Gastrocnemius medialis (tissue), 4 donors: ENCODE results near the gene PICK1. TPM values are rescaled to one million over a fixed set of nuclear protein-coding genes. Genes with fewer than 3 reads are reported as not detected.
A peak's percentile ranks its signal among the peaks of the same experiment; 100 is the strongest.

Experiments used
- ATAC-seq, 2 donors: fragments of 150-250 bp; one replicate each; pipeline ENCODE4 v1.9.1; 2016
- DNase-seq, 2 donors: peaks; one replicate each; pipeline ENCODE4 v3.0.0-alpha.2; 2019
- H3K27ac ChIP-seq, 4 donors: fragments of 200-600 bp; sonication (generic); 1 replicate in 1 of 4; 2 replicates in 3 of 4; pipeline ENCODE4 v1.5.1; 2016 to 2018; ENCODE audit warnings: mild to moderate bottlenecking in 2 of 4, moderate library complexity in 1 of 4
- H3K27me3 ChIP-seq, 3 donors: fragments of 200-600 bp; sonication (generic) in 2 of 3; 1 replicate in 1 of 3; 2 replicates in 2 of 3; pipeline versions ENCODE4 v1.5.1 to v1.6.0; 2016 to 2019; ENCODE audit warnings: mild to moderate bottlenecking in 1 of 3, moderate library complexity in 1 of 3
- H3K36me3 ChIP-seq, 2 donors: fragments of 200-600 bp; sonication (generic) in 1 of 2; one replicate each; pipeline ENCODE4 v1.5.1; 2017 to 2018
- H3K4me1 ChIP-seq, 2 donors: fragments of 200-600 bp; sonication (generic) in 1 of 2; one replicate each; pipeline ENCODE4 v1.5.1; 2016 to 2017; ENCODE audit warnings: mild to moderate bottlenecking in 2 of 2
- H3K4me3 ChIP-seq, 4 donors: fragments of 200-600 bp; sonication (generic) in 3 of 4; 1 replicate in 1 of 4; 2 replicates in 3 of 4; pipeline ENCODE4 v1.5.1; 2016 to 2019; ENCODE audit warnings: mild to moderate bottlenecking in 2 of 4
- H3K9me3 ChIP-seq, 3 donors: fragments of 200-600 bp; sonication (generic) in 2 of 3; 1 replicate in 1 of 3; 2 replicates in 2 of 3; pipeline ENCODE4 v1.5.1; 2016 to 2019
- CTCF ChIP-seq, 5 experiments: fragments of 450-650 bp in 3 of 5; fragments of 200-600 bp in 2 of 5; sonication (generic) in 2 of 5; IDR thresholded peaks in 4 of 5; conservative IDR thresholded peaks in 1 of 5; 1 replicate in 4 of 5; 2 replicates in 1 of 5; pipeline ENCODE4 v1.5.1; 2016 to 2019; ENCODE audit warnings: antibody characterized with exemption in 5 of 5, mild to moderate bottlenecking in 3 of 5, moderate library complexity in 3 of 5
- POLR2A ChIP-seq, 2 donors: fragments of 450-650 bp; IDR thresholded peaks; one replicate each; pipeline ENCODE4 v1.6.1; 2017; ENCODE audit warnings: antibody characterized with exemption in 2 of 2, mild to moderate bottlenecking in 2 of 2, moderate library complexity in 2 of 2
- in situ Hi-C, 4 donors: fragments of 200-750 bp; cut with MboI; loops; one replicate each; pipeline versions ENCODE4 v1.15.0 to v1.8.0; 2017; ENCODE audit warnings: low sequenced_read_pairs in 4 of 4
- intact Hi-C: fragments of 100-400 bp; cut with DNase I; formaldehyde crosslinking; loops from one replicate; pipeline ENCODE4 v1.15.1; 2023; ENCODE audit warnings: low total_unique reads
- total RNA-seq, 4 donors: library from RNA; depleted of rRNA; stranded (reverse); fragments of >200 nt; gene quantifications; one replicate each; pipeline versions ENCODE4 v1.1.0 to v1.2.3, GENCODE V29; 2016

The PICK1 gene
- total RNA-seq, 4 donors from 2014 or later: 36.4 to 63.8 (median 50.1) TPM

GRCh38 chr22:38080474-38080849 is 23.3 kb downstream of the PICK1 start:
- Histone ChIP-seq H3K36me3 (no peaks in the 10 kb centered on the region), H3K27ac (no peak overlapping the region), H3K4me3 (peak overlapping the region in 3 of 4 donors; percentile 37 to 55 (median 50)), H3K27me3 (peaks cover 15 to 20% (median 17%) of the 10 kb centered on the region in 3 donors), H3K4me1 (peaks cover 11 to 15% of the 10 kb centered on the region in 2 donors), H3K9me3 (no peaks in the 10 kb centered on the region)
- peak; percentile 6 to 10 for ATAC-seq
- in situ Hi-C loops: no loop called here
- DNase-seq: no peak
- no peak for TF ChIP-seq CTCF (IDR thresholded peaks at IDR 0.05 in 4 of 5, conservative IDR thresholded peaks at IDR 0.05 in 1 of 5)
- no peak for TF ChIP-seq POLR2A (IDR thresholded peaks at IDR 0.05)
- intact Hi-C loops: no loop called here

GRCh38 chr22:38080850-38081635 is 23.8 kb downstream of the PICK1 start:
- ATAC-seq (peak; percentile 51 to 68), DNase-seq (no peak)
- Histone ChIP-seq H3K27ac (no peak overlapping the region), H3K36me3 (no peaks in the 10 kb centered on the region), H3K4me3 (peak overlapping the region; percentile 37 to 55 (median 52)), H3K9me3 (no peaks in the 10 kb centered on the region), H3K4me1 (peaks cover 11 to 15% of the 10 kb centered on the region in 2 donors), H3K27me3 (peaks cover 15 to 20% (median 17%) of the 10 kb centered on the region in 3 donors)
- in situ Hi-C loops: no loop called here
- intact Hi-C loops: no loop called here
- TF ChIP-seq POLR2A (IDR thresholded peaks at IDR 0.05) (no peak), CTCF (IDR thresholded peaks at IDR 0.05 in 4 of 5, conservative IDR thresholded peaks at IDR 0.05 in 1 of 5) (no peak)

- in situ Hi-C loops: no loop called here
- H3K27me3 ChIP-seq: peaks cover 15 to 20% (median 17%) of the 10 kb centered on the region in 3 donors
- no peak for TF ChIP-seq POLR2A (IDR thresholded peaks at IDR 0.05)
- TF ChIP-seq CTCF (IDR thresholded peaks at IDR 0.05 in 4 of 5, conservative IDR thresholded peaks at IDR 0.05 in 1 of 5): no peak
These were observed 24.4 kb downstream of the PICK1 start for GRCh38 chr22:38081636-38081940.

GRCh38 chr22:38081941-38082828 is 25.0 kb downstream of the PICK1 start:
- intact Hi-C loops (no loop called here), in situ Hi-C loops (no loop called here)
- Histone ChIP-seq H3K27ac (no peak overlapping the region), H3K9me3 (no peaks in the 10 kb centered on the region), H3K4me3 (peak overlapping the region in 3 of 4 donors; percentile 37 to 51 (median 50)), H3K36me3 (no peaks in the 10 kb centered on the region), H3K27me3 (peaks cover 15 to 20% (median 17%) of the 10 kb centered on the region in 3 donors), H3K4me1 (peaks cover 11 to 15% of the 10 kb centered on the region in 2 donors)
- no peak for ATAC-seq
- TF ChIP-seq CTCF (IDR thresholded peaks at IDR 0.05 in 4 of 5, conservative IDR thresholded peaks at IDR 0.05 in 1 of 5): no peak
- no peak for TF ChIP-seq POLR2A (IDR thresholded peaks at IDR 0.05)
- no peak for DNase-seq

More at GRCh38 chr22:38081636-38081940, 24.4 kb downstream of the PICK1 start:
- Histone ChIP-seq H3K27ac (no peak overlapping the region), H3K36me3 (no peaks in the 10 kb centered on the region), H3K4me1 (peaks cover 11 to 15% of the 10 kb centered on the region in 2 donors), H3K9me3 (no peaks in the 10 kb centered on the region), H3K4me3 (peak overlapping the region; percentile 31 to 51 (median 44))
- no peak for ATAC-seq
- intact Hi-C loops: no loop called here
- DNase-seq: no peak
